ENCODE data around the gene ARHGEF11.

DNA sequence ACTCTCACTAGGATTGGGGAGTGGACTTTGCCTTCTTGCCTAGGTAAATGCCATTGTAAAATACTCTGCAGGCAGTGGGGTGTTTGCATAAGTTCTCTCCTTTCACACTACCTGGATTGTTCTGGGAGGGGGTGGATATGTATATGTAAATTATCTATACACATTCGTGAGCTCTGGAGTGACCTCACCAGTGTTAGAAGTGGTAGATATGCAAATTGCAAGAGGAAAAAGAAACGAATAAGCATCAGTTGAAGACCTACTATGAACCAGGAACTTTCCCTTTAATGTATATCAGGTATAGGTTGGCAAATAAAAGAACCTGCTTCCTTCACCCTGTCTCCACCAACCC, 1.5 kb upstream of the ARHGEF11 start:
- TF ChIP-seq CTCF (conservative IDR thresholded peaks at IDR 0.05; ENCODE audit: low read depth, low read length) (no peak), EZH2 (IDR thresholded peaks at IDR 0.05; ENCODE audit: borderline replicate concordance, low read depth, low read length, poor library complexity, severe bottlenecking) (no peak)
